Measurements from ENCODE around the gene LRRC14B. TPM values are rescaled to one million over a fixed set of nuclear protein-coding genes. Genes with fewer than 3 reads are reported as not detected.

LRRC14B gene
- total RNA-seq, 1 donor from 2014 or later: not detected

DNA sequence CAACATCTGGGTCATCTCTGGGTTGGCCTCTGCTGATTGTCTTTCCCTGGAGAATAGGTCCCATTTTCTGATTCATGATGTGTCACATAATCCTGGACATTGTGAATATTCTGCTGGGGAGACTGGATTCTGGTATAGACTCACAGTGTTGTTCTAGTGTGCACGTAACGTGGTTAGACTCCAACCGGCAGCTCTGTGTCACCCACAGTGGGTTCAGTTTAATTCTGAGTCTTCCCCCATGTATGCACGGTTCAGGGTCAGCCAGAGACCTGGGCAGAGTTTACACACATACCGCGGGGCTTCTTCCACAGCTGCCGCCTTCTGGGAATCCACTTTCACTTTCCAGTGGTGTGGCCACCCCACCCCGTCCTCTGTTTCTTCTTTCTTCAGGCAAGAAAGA lies 38.0 kb upstream of the LRRC14B start:
- H3K4me3 ChIP-seq: no peak overlapping the region
- H3K27ac ChIP-seq: no peak overlapping the region
- H3K9me3 ChIP-seq: no peaks in the 10 kb centered on the region
- no peaks in the 10 kb centered on the region for H3K4me1 ChIP-seq
- ATAC-seq (no peak), DNase-seq (no peak)
- intact Hi-C loops (cut with DNase I): no loop called here
- TF ChIP-seq, protein P1, sequence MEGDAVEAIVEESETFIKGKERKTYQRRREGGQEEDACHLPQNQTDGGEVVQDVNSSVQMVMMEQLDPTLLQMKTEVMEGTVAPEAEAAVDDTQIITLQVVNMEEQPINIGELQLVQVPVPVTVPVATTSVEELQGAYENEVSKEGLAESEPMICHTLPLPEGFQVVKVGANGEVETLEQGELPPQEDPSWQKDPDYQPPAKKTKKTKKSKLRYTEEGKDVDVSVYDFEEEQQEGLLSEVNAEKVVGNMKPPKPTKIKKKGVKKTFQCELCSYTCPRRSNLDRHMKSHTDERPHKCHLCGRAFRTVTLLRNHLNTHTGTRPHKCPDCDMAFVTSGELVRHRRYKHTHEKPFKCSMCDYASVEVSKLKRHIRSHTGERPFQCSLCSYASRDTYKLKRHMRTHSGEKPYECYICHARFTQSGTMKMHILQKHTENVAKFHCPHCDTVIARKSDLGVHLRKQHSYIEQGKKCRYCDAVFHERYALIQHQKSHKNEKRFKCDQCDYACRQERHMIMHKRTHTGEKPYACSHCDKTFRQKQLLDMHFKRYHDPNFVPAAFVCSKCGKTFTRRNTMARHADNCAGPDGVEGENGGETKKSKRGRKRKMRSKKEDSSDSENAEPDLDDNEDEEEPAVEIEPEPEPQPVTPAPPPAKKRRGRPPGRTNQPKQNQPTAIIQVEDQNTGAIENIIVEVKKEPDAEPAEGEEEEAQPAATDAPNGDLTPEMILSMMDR (IDR thresholded peaks at IDR 0.05): no peak
- H3K36me3 ChIP-seq: no peaks in the 10 kb centered on the region
- H3K27me3 ChIP-seq (ENCODE audit: low read depth): no peaks in the 10 kb centered on the region

DNA sequence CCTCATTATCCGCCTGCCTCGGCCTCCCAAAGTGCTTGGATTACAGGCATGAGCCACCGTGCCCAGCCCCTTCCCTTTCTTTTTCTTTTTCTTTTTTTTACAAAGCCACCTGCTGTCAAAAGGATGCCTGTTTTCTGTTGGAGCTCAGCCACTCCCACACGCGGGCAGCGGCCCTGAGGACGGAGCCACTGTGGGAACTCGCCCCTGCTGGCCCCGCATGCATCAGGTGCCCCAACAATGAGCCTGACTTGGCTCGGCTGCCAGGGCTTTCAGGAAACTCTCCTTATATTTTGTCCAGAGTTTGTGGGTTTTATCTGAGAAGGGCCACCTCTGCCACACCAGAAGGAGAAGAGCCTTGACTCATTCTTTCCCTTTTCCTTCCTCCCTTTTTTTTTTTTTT lies 37.1 kb upstream of the LRRC14B start:
- TF ChIP-seq, protein P1 (IDR thresholded peaks at IDR 0.05): no peak
- DNase-seq: no peak

DNA sequence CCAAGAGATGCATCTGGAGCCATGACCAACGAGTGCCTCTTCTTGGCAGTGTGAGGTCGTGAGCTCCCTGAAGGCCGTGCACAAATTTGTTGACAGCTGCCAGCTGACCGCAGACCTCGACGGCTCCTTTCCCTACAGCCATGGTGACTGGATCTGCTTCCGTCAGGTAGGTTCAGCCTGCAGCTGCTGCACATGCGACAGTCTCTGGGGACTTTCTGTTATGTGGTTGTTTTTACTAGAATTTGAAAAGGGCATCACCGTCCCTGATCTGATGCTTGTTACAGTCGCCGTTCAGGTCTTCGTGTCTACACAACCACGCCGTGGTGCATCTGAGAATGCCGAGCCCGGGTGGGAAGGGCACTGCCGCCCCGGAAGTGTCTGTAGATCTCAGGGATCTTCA lies 36.5 kb upstream of the LRRC14B start:
- ATAC-seq: no peak
- TF ChIP-seq, protein P1 (IDR thresholded peaks at IDR 0.05): no peak

More for the DNA sequence above, 37.1 kb upstream of the LRRC14B start:
- intact Hi-C loops (cut with DNase I): no loop called here
- Histone ChIP-seq H3K4me1 (no peaks in the 10 kb centered on the region), H3K9me3 (no peaks in the 10 kb centered on the region), H3K4me3 (no peak overlapping the region), H3K27ac (no peak overlapping the region), H3K27me3 (ENCODE audit: low read depth) (no peaks in the 10 kb centered on the region), H3K36me3 (no peaks in the 10 kb centered on the region)
- ATAC-seq: no peak

DNA sequence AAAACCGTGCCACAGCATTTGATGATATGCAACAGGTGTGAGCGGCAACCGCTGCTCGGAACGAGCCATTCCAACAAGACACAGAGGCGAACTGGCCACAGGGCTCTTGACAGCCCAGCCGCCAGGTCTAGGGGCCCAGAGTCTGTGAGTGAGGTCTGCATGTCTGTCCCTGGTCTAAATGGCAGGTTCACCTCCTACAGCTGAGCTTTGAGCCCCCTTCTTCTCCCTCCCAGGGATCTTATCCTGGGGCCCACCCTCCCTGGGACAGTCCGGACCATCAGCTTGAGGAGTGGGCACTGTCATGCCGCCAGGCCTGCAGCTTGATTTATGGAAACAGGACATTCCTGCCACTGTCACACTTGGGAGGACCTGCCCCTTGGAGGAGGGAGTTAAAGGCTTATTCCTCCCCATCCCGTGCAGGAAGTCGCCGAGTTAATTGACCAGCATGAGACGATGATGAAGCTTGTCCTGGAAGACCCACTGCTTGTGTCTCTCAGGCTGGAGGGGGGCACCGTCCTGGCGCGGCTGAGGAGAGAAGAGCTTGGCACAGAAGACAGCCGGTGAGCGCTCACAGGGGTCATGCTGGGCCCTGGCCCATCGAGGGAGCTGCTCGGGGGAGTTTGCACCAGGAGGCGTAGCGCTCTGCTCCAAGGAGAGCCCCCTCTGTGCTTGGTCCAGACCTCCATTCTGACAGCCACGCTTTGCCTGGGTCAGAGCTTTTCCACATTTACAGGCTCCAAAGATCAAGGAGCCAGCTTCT lies 35.5 kb upstream of the LRRC14B start:
- TF ChIP-seq, protein P1 (IDR thresholded peaks at IDR 0.05): no peak
- H3K36me3 ChIP-seq: no peaks in the 10 kb centered on the region
- no peak overlapping the region for H3K4me3 ChIP-seq
- no peaks in the 10 kb centered on the region for H3K4me1 ChIP-seq
- DNase-seq: no peak
- no peaks in the 10 kb centered on the region for H3K9me3 ChIP-seq
- no peaks in the 10 kb centered on the region for H3K27me3 ChIP-seq (ENCODE audit: low read depth)
- intact Hi-C loops (cut with DNase I): no loop called here
- H3K27ac ChIP-seq: no peak overlapping the region
- no peak for ATAC-seq

More for the DNA sequence above, 36.5 kb upstream of the LRRC14B start:
- Histone ChIP-seq H3K27ac (no peak overlapping the region), H3K4me3 (no peak overlapping the region), H3K9me3 (no peaks in the 10 kb centered on the region), H3K27me3 (ENCODE audit: low read depth) (no peaks in the 10 kb centered on the region), H3K36me3 (no peaks in the 10 kb centered on the region), H3K4me1 (no peaks in the 10 kb centered on the region)
- intact Hi-C loops (cut with DNase I): no loop called here
- DNase-seq: no peak

DNA sequence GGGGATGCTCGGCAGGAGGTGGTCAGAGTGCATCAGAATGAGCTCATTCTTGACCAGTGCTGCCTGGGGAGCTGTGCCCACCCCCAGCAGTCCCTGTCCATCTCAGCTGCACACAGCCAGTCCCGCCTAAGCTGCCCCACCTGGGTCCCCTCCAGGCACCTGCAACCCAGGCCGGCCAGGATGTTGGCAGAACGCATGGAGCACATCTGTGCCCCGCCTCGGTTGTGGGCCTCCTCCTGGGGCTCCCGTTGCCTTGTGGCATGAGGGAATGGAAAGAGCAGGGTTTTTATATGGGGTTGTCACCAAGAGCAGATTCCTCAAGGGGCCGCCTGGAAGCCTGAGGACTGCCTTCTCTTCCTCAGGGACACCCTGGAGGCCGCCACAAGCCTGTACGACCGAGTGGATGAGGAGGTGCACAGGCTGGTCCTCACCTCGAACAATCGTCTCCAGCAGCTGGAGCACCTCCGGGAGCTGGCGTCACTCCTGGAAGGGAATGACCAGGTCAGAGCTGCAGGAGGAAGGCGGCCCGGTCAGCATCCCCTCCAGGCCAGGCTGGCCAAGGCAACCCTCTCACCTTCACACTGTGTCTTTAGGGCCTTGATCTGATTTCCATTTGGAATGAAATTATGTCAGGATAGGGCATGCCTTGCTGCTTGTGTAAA lies 34.8 kb upstream of the LRRC14B start:
- no peak for ATAC-seq
- no peak overlapping the region for H3K4me3 ChIP-seq
- DNase-seq: no peak
- TF ChIP-seq, protein P1 (IDR thresholded peaks at IDR 0.05): no peak
- H3K27me3 ChIP-seq (ENCODE audit: low read depth): no peaks in the 10 kb centered on the region
- H3K9me3 ChIP-seq: no peaks in the 10 kb centered on the region
- no peak overlapping the region for H3K27ac ChIP-seq
- no peaks in the 10 kb centered on the region for H3K4me1 ChIP-seq
- intact Hi-C loops (cut with DNase I): no loop called here
- no peaks in the 10 kb centered on the region for H3K36me3 ChIP-seq
